SK-N-SH treated with all-trans-retinoic acid at 6 μM for 48 hours (cell line): ENCODE results near the gene MYPN.

Experiments used
- OSR1 ChIP-seq: fragments of 250-450 bp; sonication (Bioruptor Pico); IDR thresholded peaks from 2 replicates; pipeline ENCODE4 v1.8.0; 2022; ENCODE audit warnings: moderate library complexity, mild to moderate bottlenecking, inconsistent platforms
- RARB ChIP-seq: fragments of 250-450 bp; sonication (Bioruptor Pico); IDR thresholded peaks from 2 replicates; pipeline ENCODE4 v1.8.0; 2021; ENCODE audit warnings: mild to moderate bottlenecking, moderate library complexity
- TOX ChIP-seq: fragments of 250-450 bp; sonication (Bioruptor Pico); IDR thresholded peaks from 2 replicates; pipeline ENCODE4 v1.8.0; 2021; ENCODE audit warnings: mild to moderate bottlenecking, moderate library complexity, borderline replicate concordance
- ZC3H10 ChIP-seq: fragments of 250-450 bp; sonication (Bioruptor Pico); IDR thresholded peaks from 2 replicates; pipeline ENCODE4 v1.5.1; 2021; ENCODE audit warnings: mild to moderate bottlenecking, moderate library complexity
- ZFP3 ChIP-seq: fragments of 250-450 bp; sonication (Bioruptor Pico); IDR thresholded peaks from 2 replicates; pipeline ENCODE4 v1.5.0; 2020; ENCODE audit warnings: mild to moderate bottlenecking, moderate library complexity
- ZFP30 ChIP-seq: fragments of 450-650 bp; formaldehyde crosslinking; IDR thresholded peaks from 2 replicates; pipeline ENCODE4 v1.5.0; 2022; ENCODE audit warnings: mild to moderate bottlenecking, moderate library complexity
- ZNF565 ChIP-seq: fragments of 450-650 bp; formaldehyde crosslinking; conservative IDR thresholded peaks from 2 replicates; pipeline ENCODE4 v1.5.0; 2020; ENCODE audit warnings: low read depth, mild to moderate bottlenecking, moderate library complexity
- ZNF70 ChIP-seq: fragments of 450-650 bp; formaldehyde crosslinking; IDR thresholded peaks from 2 replicates; pipeline ENCODE4 v1.5.0; 2020; ENCODE audit warnings: mild to moderate bottlenecking, moderate library complexity
- TF ChIP-seq, protein P1 (sequence below): fragments of 250-450 bp; sonication (Bioruptor Pico); IDR thresholded peaks from 2 replicates; pipeline ENCODE4 v1.5.0; 2020; ENCODE audit warnings: mild to moderate bottlenecking, moderate library complexity

DNA sequence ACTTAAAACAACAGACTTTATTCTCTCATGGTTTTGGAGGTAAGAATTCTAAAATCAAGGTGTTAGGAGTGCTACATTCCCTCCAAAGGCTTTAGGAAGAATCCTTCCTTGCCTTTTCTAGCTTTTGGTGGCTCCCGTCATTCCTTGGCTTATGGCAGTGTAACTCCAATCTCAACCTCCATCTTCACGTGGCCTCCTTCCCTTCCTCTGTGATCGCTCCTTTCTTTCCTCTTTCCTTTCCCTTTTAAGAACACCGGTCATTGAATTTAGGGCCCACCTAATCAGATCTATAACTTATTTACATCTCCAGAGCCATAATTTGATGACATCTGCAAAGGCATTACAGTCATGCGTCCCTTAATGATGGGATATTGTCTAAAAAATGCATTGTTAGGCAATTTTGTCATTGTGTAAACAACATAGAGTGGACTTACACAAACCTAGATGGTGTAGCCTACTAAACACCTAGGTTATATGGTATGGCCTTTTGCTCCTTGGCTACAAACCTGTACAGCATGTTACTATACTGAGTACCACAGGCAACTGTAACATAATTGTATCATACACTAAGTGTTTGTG is 28.3 kb upstream of the MYPN start:
- TF ChIP-seq ZFP30 (CRISPR knock-in tag) (no peak), ZFP3 (no peak), RARB (CRISPR knock-in tag) (no peak), TOX (no peak), OSR1 (CRISPR knock-in tag) (no peak), ZNF70 (CRISPR knock-in tag) (no peak), ZC3H10 (CRISPR knock-in tag) (no peak), ZNF565 (no peak)
- TF ChIP-seq, protein P1, sequence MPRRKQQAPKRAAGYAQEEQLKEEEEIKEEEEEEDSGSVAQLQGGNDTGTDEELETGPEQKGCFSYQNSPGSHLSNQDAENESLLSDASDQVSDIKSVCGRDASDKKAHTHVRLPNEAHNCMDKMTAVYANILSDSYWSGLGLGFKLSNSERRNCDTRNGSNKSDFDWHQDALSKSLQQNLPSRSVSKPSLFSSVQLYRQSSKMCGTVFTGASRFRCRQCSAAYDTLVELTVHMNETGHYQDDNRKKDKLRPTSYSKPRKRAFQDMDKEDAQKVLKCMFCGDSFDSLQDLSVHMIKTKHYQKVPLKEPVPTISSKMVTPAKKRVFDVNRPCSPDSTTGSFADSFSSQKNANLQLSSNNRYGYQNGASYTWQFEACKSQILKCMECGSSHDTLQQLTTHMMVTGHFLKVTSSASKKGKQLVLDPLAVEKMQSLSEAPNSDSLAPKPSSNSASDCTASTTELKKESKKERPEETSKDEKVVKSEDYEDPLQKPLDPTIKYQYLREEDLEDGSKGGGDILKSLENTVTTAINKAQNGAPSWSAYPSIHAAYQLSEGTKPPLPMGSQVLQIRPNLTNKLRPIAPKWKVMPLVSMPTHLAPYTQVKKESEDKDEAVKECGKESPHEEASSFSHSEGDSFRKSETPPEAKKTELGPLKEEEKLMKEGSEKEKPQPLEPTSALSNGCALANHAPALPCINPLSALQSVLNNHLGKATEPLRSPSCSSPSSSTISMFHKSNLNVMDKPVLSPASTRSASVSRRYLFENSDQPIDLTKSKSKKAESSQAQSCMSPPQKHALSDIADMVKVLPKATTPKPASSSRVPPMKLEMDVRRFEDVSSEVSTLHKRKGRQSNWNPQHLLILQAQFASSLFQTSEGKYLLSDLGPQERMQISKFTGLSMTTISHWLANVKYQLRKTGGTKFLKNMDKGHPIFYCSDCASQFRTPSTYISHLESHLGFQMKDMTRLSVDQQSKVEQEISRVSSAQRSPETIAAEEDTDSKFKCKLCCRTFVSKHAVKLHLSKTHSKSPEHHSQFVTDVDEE (CRISPR knock-in tag), result no peak
